ENCODE measurements around the gene MYO5A. TPM values are rescaled to one million over a fixed set of nuclear protein-coding genes. Genes with fewer than 3 reads are reported as not detected.

Gene MYO5A
- polyA plus RNA-seq, 1 of the 3 experiments (the other 2 are of a cell fraction) = 11.0 TPM

GRCh38 chr15:52437646-52438045 lies 91.0 kb downstream of the MYO5A start:
- ChIA-PET POLR2A (no interaction called here), CTCF (no interaction called here)
- no peak overlapping the region for H3K27ac ChIP-seq (ENCODE audit: low read depth in 2 of 2, low read length in 1 of 2)
- H3K27me3 ChIP-seq (ENCODE audit: insufficient read depth) = no peaks in the 10 kb centered on the region
- H3K4me2 ChIP-seq = no peak overlapping the region
- H3K9me2 ChIP-seq = no peaks in the 10 kb centered on the region
- no peak for DNase-seq
- no peaks in the 10 kb centered on the region for H3K9me3 ChIP-seq
- TF ChIP-seq RAD21 (IDR thresholded peaks at IDR 0.05; ENCODE audit: low read length) = no peak
- TF ChIP-seq MEF2A (IDR thresholded peaks at IDR 0.05; ENCODE audit: borderline replicate concordance, low read depth) = no peak
- TF ChIP-seq USF2 (IDR thresholded peaks at IDR 0.05; ENCODE audit: borderline replicate concordance, low read depth, low read length) = no peak
- TF ChIP-seq FOXJ3 (CRISPR knock-in tag; IDR thresholded peaks at IDR 0.05) = no peak
- TF ChIP-seq RFX5 (IDR thresholded peaks at IDR 0.05; ENCODE audit: low read length) = no peak
- peaks cover 11% of the 10 kb centered on the region for H3F3A ChIP-seq (replicated peaks; ENCODE audit: insufficient read depth)
- 0 out of 4 replicates have a peak, but pooled peaks cover 0 to 4% of the 10 kb centered on the region in 2 experiments for H3K4me1 ChIP-seq (ENCODE audit: control insufficient read depth in 1 of 2, insufficient read depth in 2 of 2, low read depth in 1 of 2, low read length in 1 of 2)
- peaks cover 4% of the 10 kb centered on the region; the same call in 1 of the 2 replicates for H4K20me1 ChIP-seq (ENCODE audit: insufficient read depth)
- no peak overlapping the region for H3K4me3 ChIP-seq (ENCODE audit: low read depth in 2 of 2, low read length in 1 of 2)
- peaks cover 11% of the 10 kb centered on the region; the same call in 1 of the 2 replicates for H3K79me2 ChIP-seq (ENCODE audit: insufficient read depth)
- H2AFZ ChIP-seq (ENCODE audit: low read depth) = no peak overlapping the region
- no peaks in the 10 kb centered on the region for H3K36me3 ChIP-seq (replicated peaks in 1 of 2; ENCODE audit: control insufficient read depth in 1 of 2, insufficient read depth in 2 of 2, low read length in 1 of 2)
- no peak overlapping the region for H3K9ac ChIP-seq

DNA sequence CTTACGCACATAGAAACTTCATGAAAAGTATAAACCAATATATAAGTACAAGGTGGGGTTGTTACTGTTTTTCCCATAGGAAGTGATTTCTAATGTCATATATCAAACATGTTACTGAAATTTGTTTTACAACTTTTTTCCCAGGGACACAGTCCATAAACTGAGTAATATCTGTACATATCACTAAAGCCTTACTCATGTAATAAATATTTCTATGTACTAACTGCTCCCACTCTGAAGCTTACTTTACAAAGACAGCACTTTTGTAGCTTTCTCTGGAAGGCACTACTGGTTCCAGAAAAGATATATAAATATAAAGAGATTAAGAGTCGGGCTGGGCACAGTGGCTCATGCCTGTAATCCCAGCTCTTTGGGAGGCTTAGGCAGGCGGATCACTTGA lies 91.7 kb downstream of the MYO5A start:
- no peak overlapping the region for H3K9ac ChIP-seq
- H3K4me1 ChIP-seq (ENCODE audit: control insufficient read depth in 1 of 2, insufficient read depth in 2 of 2, low read depth in 1 of 2, low read length in 1 of 2) = 0 out of 4 replicates have a peak, but pooled peaks cover 0 to 4% of the 10 kb centered on the region in 2 experiments
- WGBS (ENCODE audit: low lambda C conversion rate) = 96% methylated on average over 3 of the region's 3 CpGs
- DNase-seq = no peak
- H3K27ac ChIP-seq (ENCODE audit: low read depth in 2 of 2, low read length in 1 of 2) = no peak overlapping the region
- H4K20me1 ChIP-seq (ENCODE audit: insufficient read depth) = peaks cover 4% of the 10 kb centered on the region; the same call in 1 of the 2 replicates
- H3K36me3 ChIP-seq (replicated peaks in 1 of 2; ENCODE audit: control insufficient read depth in 1 of 2, insufficient read depth in 2 of 2, low read length in 1 of 2) = no peaks in the 10 kb centered on the region
- H3K4me3 ChIP-seq (ENCODE audit: low read depth in 2 of 2, low read length in 1 of 2) = no peak overlapping the region
- H3K79me2 ChIP-seq (ENCODE audit: insufficient read depth) = peaks cover 11% of the 10 kb centered on the region; the same call in 1 of the 2 replicates
- CTCF ChIA-PET = no interaction called here
- POLR2A ChIA-PET = no interaction called here
- H2AFZ ChIP-seq (ENCODE audit: low read depth) = no peak overlapping the region
- no peak for TF ChIP-seq NFIC (IDR thresholded peaks at IDR 0.05; ENCODE audit: borderline replicate concordance)
- TF ChIP-seq MEF2A (IDR thresholded peaks at IDR 0.05; ENCODE audit: borderline replicate concordance, low read depth) = no peak
- no peak for TF ChIP-seq RXRA (IDR thresholded peaks at IDR 0.05; ENCODE audit: borderline replicate concordance, low read depth)
- no peak for TF ChIP-seq FOSL2 (IDR thresholded peaks at IDR 0.05; ENCODE audit: borderline replicate concordance, low read depth)
- TF ChIP-seq EZH2phosphoT487 (IDR thresholded peaks at IDR 0.05; ENCODE audit: borderline replicate concordance, low read depth) = no peak
- no peak for TF ChIP-seq FOXJ3 (CRISPR knock-in tag; IDR thresholded peaks at IDR 0.05)
- TF ChIP-seq, protein P1, sequence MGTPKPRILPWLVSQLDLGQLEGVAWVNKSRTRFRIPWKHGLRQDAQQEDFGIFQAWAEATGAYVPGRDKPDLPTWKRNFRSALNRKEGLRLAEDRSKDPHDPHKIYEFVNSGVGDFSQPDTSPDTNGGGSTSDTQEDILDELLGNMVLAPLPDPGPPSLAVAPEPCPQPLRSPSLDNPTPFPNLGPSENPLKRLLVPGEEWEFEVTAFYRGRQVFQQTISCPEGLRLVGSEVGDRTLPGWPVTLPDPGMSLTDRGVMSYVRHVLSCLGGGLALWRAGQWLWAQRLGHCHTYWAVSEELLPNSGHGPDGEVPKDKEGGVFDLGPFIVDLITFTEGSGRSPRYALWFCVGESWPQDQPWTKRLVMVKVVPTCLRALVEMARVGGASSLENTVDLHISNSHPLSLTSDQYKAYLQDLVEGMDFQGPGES (IDR thresholded peaks at IDR 0.05; ENCODE audit: low read depth, low read length) = no peak
- no peak for TF ChIP-seq PBX3 (IDR thresholded peaks at IDR 0.05)
- TF ChIP-seq SIN3A (IDR thresholded peaks at IDR 0.05; ENCODE audit: borderline replicate concordance, low read depth, low read length) = no peak
- no peak for TF ChIP-seq RAD21 (IDR thresholded peaks at IDR 0.05; ENCODE audit: low read length)
- no peak for TF ChIP-seq YY1 (IDR thresholded peaks at IDR 0.05; ENCODE audit: low read depth)
- TF ChIP-seq SMC3 (IDR thresholded peaks at IDR 0.05; ENCODE audit: low read depth, low read length) = no peak
- TF ChIP-seq MAX (IDR thresholded peaks at IDR 0.05; ENCODE audit: low read depth) = no peak
- TF ChIP-seq USF2 (IDR thresholded peaks at IDR 0.05; ENCODE audit: borderline replicate concordance, low read depth, low read length) = no peak
- TF ChIP-seq CTCF (IDR thresholded peaks at IDR 0.05) = no peak
- TF ChIP-seq ELF1 (IDR thresholded peaks at IDR 0.05) = no peak
- no peak for TF ChIP-seq RFX5 (IDR thresholded peaks at IDR 0.05; ENCODE audit: low read length)
- no peak for TF ChIP-seq NRF1 (IDR thresholded peaks at IDR 0.05; ENCODE audit: low read depth, low read length)
- TF ChIP-seq EP300 (IDR thresholded peaks at IDR 0.05; ENCODE audit: borderline replicate concordance in 1 of 2, low read depth in 1 of 2, low read length in 1 of 2) = no peak
- no peak for TF ChIP-seq GATA2 (CRISPR knock-in tag; IDR thresholded peaks at IDR 0.05)
- H3F3A ChIP-seq (replicated peaks; ENCODE audit: insufficient read depth) = peaks cover 10% of the 10 kb centered on the region
- H3K27me3 ChIP-seq (ENCODE audit: insufficient read depth) = no peaks in the 10 kb centered on the region
- no peaks in the 10 kb centered on the region for H3K9me3 ChIP-seq
- no peaks in the 10 kb centered on the region for H3K9me2 ChIP-seq
- no peak overlapping the region for H3K4me2 ChIP-seq

Measured in SK-N-SH (cell line).